ENCODE data around the gene PODNL1.

- TF ChIP-seq, protein P1, sequence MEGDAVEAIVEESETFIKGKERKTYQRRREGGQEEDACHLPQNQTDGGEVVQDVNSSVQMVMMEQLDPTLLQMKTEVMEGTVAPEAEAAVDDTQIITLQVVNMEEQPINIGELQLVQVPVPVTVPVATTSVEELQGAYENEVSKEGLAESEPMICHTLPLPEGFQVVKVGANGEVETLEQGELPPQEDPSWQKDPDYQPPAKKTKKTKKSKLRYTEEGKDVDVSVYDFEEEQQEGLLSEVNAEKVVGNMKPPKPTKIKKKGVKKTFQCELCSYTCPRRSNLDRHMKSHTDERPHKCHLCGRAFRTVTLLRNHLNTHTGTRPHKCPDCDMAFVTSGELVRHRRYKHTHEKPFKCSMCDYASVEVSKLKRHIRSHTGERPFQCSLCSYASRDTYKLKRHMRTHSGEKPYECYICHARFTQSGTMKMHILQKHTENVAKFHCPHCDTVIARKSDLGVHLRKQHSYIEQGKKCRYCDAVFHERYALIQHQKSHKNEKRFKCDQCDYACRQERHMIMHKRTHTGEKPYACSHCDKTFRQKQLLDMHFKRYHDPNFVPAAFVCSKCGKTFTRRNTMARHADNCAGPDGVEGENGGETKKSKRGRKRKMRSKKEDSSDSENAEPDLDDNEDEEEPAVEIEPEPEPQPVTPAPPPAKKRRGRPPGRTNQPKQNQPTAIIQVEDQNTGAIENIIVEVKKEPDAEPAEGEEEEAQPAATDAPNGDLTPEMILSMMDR (IDR thresholded peaks at IDR 0.05; ENCODE audit: control extremely low read depth in 1 of 3, insufficient read depth in 1 of 3, low read depth in 1 of 3, low read length in 3 of 3): no peak
- TF ChIP-seq POLR2AphosphoS5 (IDR thresholded peaks at IDR 0.05; ENCODE audit: low read depth, low read length) (0 out of 2 replicates have a peak, but pooled peaks have one; percentile 10), BCL11A (IDR thresholded peaks at IDR 0.05; ENCODE audit: low read depth in 2 of 2, low read length in 2 of 2) (no peak), GABPA (IDR thresholded peaks at IDR 0.05; ENCODE audit: borderline replicate concordance, insufficient read depth, low read length) (no peak), CBX5 (IDR thresholded peaks at IDR 0.05; ENCODE audit: low read depth, low read length) (no peak), KDM1A (IDR thresholded peaks at IDR 0.05; ENCODE audit: borderline replicate concordance, low read length) (no peak), CEBPB (IDR thresholded peaks at IDR 0.05; ENCODE audit: low read depth, low read length) (no peak), RAD21 (IDR thresholded peaks at IDR 0.05 in 1 of 2, conservative IDR thresholded peaks at IDR 0.05 in 1 of 2; ENCODE audit: low read depth in 2 of 2, low read length in 2 of 2) (no peak), SIN3A (conservative IDR thresholded peaks at IDR 0.05 in 1 of 2, IDR thresholded peaks at IDR 0.05 in 1 of 2; ENCODE audit: low read depth in 1 of 2, low read length in 2 of 2) (no peak; a peak in 1 of 4 replicates), USF2 (IDR thresholded peaks at IDR 0.05; ENCODE audit: low read length) (no peak), MAFK (IDR thresholded peaks at IDR 0.05; ENCODE audit: low read depth, low read length) (no peak), NANOG (IDR thresholded peaks at IDR 0.05; ENCODE audit: insufficient read depth, low read depth, low read length, poor library complexity, severe bottlenecking) (no peak), JUN (IDR thresholded peaks at IDR 0.05; ENCODE audit: low read depth, low read length) (no peak)
Measured at GRCh38 chr19:13961826-13962698, 23.8 kb upstream of the PODNL1 start.

All from H1 (cell line).